ENCODE results near the gene MMRN2.

- TF ChIP-seq CTCF (IDR thresholded peaks at IDR 0.05) (no peak), ZFX (IDR thresholded peaks at IDR 0.05; ENCODE audit: borderline replicate concordance) (no peak)
Observed at GRCh38 chr10:86932674-86933073, 24.7 kb downstream of the MMRN2 start.
